ENCODE measurements around the gene KLHL25. TPM values are rescaled to one million over a fixed set of nuclear protein-coding genes. Genes with fewer than 3 reads are reported as not detected.
A peak's percentile ranks its signal among the peaks of the same experiment; 100 is the strongest.

Gene KLHL25
- total and polyA plus RNA-seq, 7 donors, result 3.0 to 9.0 (median 5.7) TPM

- intact Hi-C loops (cut with DNase I), result loop anchor here (10.0 kb wide), 2 partner anchors 334 to 524 kb away; no protein-coding TSS in a partner anchor
- Histone ChIP-seq H3K27me3 (peaks cover 0 to 11% (median 0%) of the 10 kb centered on the region in 3 donors), H3K9me3 (no peaks in the 10 kb centered on the region), H3K27ac (no peak overlapping the region), H3K36me3 (no peaks in the 10 kb centered on the region), H3K4me3 (no peak overlapping the region), H3K4me1 (peaks cover 0 to 9% (median 4%) of the 10 kb centered on the region in 4 donors)
- no peak for DNase-seq
- TF ChIP-seq CTCF (IDR thresholded peaks at IDR 0.05) (no peak), EP300 (IDR thresholded peaks at IDR 0.05) (no peak), POLR2AphosphoS5 (IDR thresholded peaks at IDR 0.05) (no peak), POLR2A (IDR thresholded peaks at IDR 0.05) (no peak)
- WGBS, 2 donors, result 21 to 68% methylated on average over 8 of the region's 8 CpGs
Measured at GRCh38 chr15:85838655-85839054, 43.9 kb upstream of the KLHL25 start.

GRCh38 chr15:85837881-85838280 is 43.2 kb upstream of the KLHL25 start:
- Histone ChIP-seq H3K4me3 (no peak overlapping the region), H3K9me3 (no peaks in the 10 kb centered on the region), H3K27ac (no peak overlapping the region), H3K27me3 (peaks cover 0 to 3% (median 0%) of the 10 kb centered on the region in 3 donors), H3K36me3 (no peaks in the 10 kb centered on the region), H3K4me1 (peaks cover 0 to 9% (median 4%) of the 10 kb centered on the region in 4 donors)
- no peak for TF ChIP-seq POLR2AphosphoS5 (IDR thresholded peaks at IDR 0.05)
- no peak for TF ChIP-seq EP300 (IDR thresholded peaks at IDR 0.05)
- TF ChIP-seq POLR2A (IDR thresholded peaks at IDR 0.05), result no peak
- TF ChIP-seq CTCF (IDR thresholded peaks at IDR 0.05), result no peak
- intact Hi-C loops (cut with DNase I), result loop anchor here (10.0 kb wide), 2 partner anchors 333 to 523 kb away; no protein-coding TSS in a partner anchor
- no peak for DNase-seq
- 15 to 57% methylated on average over 2 of the region's 2 CpGs for WGBS, 2 donors

- no peak for DNase-seq
- peaks cover 0 to 9% (median 4%) of the 10 kb centered on the region in 4 donors for H3K4me1 ChIP-seq
- intact Hi-C loops (cut with DNase I), result loop anchor here (10.0 kb wide), 2 partner anchors 332 to 522 kb away; no protein-coding TSS in a partner anchor
- 12 to 63% methylated on average over 6 of the region's 6 CpGs for WGBS, 2 donors
- no peaks in the 10 kb centered on the region for H3K36me3 ChIP-seq
- H3K4me3 ChIP-seq, result no peak overlapping the region
- TF ChIP-seq POLR2AphosphoS5 (IDR thresholded peaks at IDR 0.05), result no peak
- peak in 1 of 2 donors; percentile 17 for TF ChIP-seq POLR2A (IDR thresholded peaks at IDR 0.05)
- H3K9me3 ChIP-seq, result no peaks in the 10 kb centered on the region
- H3K27me3 ChIP-seq, result peaks cover 0 to 3% (median 0%) of the 10 kb centered on the region in 3 donors
- H3K27ac ChIP-seq, result no peak overlapping the region
Measured at GRCh38 chr15:85837011-85837433, 42.3 kb upstream of the KLHL25 start.

- Histone ChIP-seq H3K9me3 (no peaks in the 10 kb centered on the region), H3K27ac (no peak overlapping the region), H3K36me3 (no peaks in the 10 kb centered on the region), H3K4me1 (no peaks in the 10 kb centered on the region), H3K27me3 (no peaks in the 10 kb centered on the region), H3K4me3 (no peak overlapping the region)
- intact Hi-C loops (cut with DNase I), result loop anchor here (5.0 to 10.0 kb wide), 3 partner anchors 42 to 520 kb away; partner anchors contain the start of gene KLHL25
- DNase-seq, result no peak
- TF ChIP-seq POLR2A (IDR thresholded peaks at IDR 0.05), result no peak
- TF ChIP-seq POLR2AphosphoS5 (IDR thresholded peaks at IDR 0.05), result no peak
- no peak for TF ChIP-seq CTCF (IDR thresholded peaks at IDR 0.05)
- no peak for TF ChIP-seq EP300 (IDR thresholded peaks at IDR 0.05)
- WGBS, 2 donors, result 95 to 96% methylated on average over 3 of the region's 3 CpGs
Measured at GRCh38 chr15:85834651-85835050, 39.9 kb upstream of the KLHL25 start.

GRCh38 chr15:85832394-85832793 is 37.7 kb upstream of the KLHL25 start:
- intact Hi-C loops (cut with DNase I), result loop anchor here (5.0 to 10.0 kb wide), 3 partner anchors 40 to 518 kb away; partner anchors contain the start of gene KLHL25
- H3K9me3 ChIP-seq, result no peaks in the 10 kb centered on the region
- DNase-seq, result no peak
- H3K4me1 ChIP-seq, result no peaks in the 10 kb centered on the region
- no peaks in the 10 kb centered on the region for H3K27me3 ChIP-seq
- TF ChIP-seq EP300 (IDR thresholded peaks at IDR 0.05), result no peak
- no peak for TF ChIP-seq POLR2AphosphoS5 (IDR thresholded peaks at IDR 0.05)
- TF ChIP-seq POLR2A (IDR thresholded peaks at IDR 0.05), result no peak
- no peak for TF ChIP-seq CTCF (IDR thresholded peaks at IDR 0.05)
- no peak overlapping the region for H3K27ac ChIP-seq
- no peaks in the 10 kb centered on the region for H3K36me3 ChIP-seq
- no peak overlapping the region for H3K4me3 ChIP-seq
- WGBS, 2 donors, result 85 to 86% methylated on average over 4 of the region's 4 CpGs

All from sigmoid colon (tissue), 7 donors.